ENCODE results near the gene FLNC. TPM values are rescaled to one million over a fixed set of nuclear protein-coding genes. Genes with fewer than 3 reads are reported as not detected.

FLNC gene
- polyA plus RNA-seq, 4 donors, result 12.9 to 21.0 (median 13.6) TPM

DNA sequence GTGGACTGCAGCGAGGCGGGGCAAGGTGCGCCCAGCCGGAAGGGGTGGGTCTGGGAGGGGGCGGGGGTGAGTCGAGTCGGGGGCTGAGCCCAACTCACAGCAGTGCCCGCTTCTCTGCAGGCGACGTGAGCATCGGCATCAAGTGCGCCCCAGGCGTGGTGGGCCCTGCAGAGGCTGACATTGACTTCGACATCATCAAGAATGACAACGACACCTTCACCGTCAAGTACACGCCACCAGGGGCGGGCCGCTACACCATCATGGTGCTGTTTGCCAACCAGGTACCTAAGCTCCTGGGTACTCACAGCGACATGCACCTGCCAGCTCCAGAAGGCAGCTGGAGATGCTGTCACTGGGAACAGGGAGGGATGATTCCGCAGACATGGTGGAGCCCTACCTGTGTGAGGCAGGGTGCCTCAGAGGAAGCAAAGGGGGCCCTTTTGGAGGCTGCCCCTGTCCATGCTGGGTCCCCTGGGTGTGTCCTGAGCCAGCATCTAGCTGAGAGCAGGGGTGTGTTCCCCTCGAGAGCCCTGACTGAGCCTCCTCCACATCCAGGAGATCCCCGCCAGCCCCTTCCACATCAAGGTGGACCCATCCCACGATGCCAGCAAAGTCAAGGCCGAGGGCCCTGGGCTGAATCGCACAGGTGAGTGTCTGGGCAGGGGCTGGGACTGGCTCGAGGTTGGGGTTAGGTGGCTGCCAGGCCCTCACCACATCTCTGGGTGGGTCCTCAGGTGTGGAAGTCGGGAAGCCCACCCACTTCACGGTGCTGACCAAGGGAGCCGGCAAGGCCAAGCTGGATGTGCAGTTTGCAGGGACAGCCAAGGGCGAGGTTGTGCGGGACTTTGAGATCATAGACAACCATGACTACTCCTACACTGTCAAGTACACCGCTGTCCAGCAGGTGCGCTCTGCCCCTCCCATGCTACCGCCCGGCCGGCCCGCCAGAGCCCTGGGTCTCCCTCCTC lies 12.8 kb downstream of the FLNC start:
- no peak for DNase-seq (ENCODE audit: low read depth in 4 of 4, low spot score in 3 of 4)

- no peak for DNase-seq (ENCODE audit: low read depth in 4 of 4, low spot score in 3 of 4)
Measured at GRCh38 chr7:128843938-128844621, 13.9 kb downstream of the FLNC start.

DNA sequence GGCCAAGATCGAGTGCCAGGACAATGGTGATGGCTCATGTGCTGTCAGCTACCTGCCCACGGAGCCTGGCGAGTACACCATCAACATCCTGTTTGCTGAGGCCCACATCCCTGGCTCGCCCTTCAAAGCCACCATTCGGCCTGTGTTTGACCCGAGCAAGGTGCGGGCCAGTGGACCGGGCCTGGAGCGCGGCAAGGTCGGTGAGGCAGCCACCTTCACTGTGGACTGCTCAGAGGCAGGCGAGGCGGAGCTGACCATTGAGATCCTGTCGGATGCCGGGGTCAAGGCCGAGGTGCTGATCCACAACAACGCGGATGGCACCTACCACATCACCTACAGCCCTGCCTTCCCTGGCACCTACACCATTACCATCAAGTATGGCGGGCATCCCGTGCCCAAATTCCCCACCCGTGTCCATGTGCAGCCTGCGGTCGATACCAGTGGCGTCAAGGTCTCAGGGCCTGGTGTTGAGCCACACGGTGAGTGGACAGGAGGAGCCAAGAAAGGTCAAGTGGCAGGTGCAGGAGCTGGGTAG lies 14.6 kb downstream of the FLNC start:
- no peak for DNase-seq (ENCODE audit: low read depth in 4 of 4, low spot score in 3 of 4)

DNA sequence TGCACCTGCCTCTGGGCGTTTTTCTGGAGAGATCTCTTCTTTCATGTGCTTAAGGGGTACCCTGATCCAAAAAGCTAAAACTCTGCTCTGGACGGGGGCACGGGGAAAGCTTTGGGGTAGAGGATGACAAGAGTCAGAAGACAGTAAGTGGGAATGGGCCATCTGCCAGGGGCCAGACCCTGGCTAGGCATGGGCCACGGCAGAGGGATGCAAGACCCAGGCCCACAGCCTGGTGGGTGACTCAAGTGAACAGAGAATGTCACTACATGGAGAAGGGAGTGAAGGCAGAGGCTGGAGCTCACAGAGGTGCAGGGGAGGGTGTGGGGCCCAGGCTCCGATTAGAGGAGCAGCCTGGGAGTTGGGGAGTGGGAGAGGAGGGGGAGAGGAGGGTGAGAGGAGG lies 15.3 kb downstream of the FLNC start:
- no peak for DNase-seq (ENCODE audit: low read depth in 4 of 4, low spot score in 3 of 4)

GRCh38 chr7:128845987-128846386 lies 15.8 kb downstream of the FLNC start:
- no peak for DNase-seq (ENCODE audit: low read depth in 4 of 4, low spot score in 3 of 4)

DNA sequence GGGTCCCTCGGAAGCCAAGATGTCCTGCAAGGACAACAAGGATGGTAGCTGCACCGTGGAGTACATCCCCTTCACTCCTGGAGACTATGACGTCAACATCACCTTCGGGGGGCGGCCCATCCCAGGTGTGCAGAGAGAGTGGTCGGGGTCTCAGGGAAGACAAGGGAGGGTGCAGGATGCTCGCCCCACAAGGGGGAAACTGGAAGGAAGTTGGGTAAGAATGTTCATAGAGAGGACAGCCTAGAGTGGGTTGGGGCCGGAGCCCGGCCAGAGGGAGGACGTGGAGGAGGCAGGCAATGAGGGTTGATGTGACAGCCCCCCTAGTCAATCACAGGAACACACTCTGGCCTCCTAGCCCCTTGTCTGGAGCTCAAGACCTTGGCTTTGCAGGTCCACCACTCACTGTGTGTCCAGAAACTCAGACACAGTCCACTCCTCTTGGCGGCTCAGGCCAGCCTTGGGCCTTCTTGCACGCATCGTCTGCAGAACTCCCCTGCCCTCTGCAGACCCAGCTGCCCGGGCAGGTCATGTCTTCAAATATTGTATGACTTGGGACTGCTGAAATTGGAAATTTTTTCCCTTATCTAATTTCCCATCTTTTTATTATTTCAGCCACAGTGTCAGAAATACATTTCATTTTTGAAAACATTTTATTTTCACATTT lies 16.7 kb downstream of the FLNC start:
- no peak for DNase-seq (ENCODE audit: low read depth in 4 of 4, low spot score in 3 of 4)

DNA sequence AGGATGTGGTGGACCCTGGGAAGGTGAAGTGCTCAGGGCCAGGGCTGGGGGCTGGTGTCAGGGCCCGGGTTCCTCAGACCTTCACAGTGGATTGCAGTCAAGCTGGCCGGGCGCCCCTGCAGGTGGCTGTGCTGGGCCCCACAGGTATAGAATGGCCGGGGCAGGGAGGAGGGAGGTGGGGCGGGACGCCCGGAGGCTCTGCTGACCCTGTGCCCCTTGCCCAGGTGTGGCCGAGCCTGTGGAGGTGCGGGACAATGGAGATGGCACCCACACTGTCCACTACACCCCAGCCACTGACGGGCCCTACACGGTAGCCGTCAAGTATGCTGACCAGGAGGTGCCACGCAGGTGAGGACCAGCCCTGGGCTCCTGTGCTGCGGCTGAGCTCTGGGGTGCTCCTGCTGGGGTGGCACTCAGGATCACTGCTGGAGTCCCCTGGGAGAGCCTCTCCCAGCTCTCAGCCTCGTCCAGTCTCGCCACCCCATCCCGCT lies 17.6 kb downstream of the FLNC start:
- DNase-seq (ENCODE audit: low read depth in 4 of 4, low spot score in 3 of 4), result no peak

GRCh38 chr7:128848289-128849155 lies 18.3 kb downstream of the FLNC start:
- DNase-seq (ENCODE audit: low read depth in 4 of 4, low spot score in 3 of 4), result no peak

DNA sequence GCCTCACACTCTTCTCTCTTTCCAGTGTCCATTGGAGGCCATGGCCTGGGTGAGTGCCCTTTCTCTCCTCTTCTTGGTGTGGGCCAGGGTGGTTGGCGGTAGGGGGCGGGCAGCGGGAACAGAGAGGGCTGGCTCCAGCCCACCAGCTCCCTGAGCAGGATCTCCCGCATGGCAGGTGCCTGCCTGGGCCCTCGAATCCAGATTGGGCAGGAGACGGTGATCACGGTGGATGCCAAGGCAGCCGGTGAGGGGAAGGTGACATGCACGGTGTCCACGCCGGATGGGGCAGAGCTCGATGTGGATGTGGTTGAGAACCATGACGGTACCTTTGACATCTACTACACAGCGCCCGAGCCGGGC lies 18.9 kb downstream of the FLNC start:
- no peak for DNase-seq (ENCODE audit: low read depth in 4 of 4, low spot score in 3 of 4)

- DNase-seq (ENCODE audit: low read depth in 4 of 4, low spot score in 3 of 4), result no peak
Measured at GRCh38 chr7:128849804-128850490, 19.7 kb downstream of the FLNC start.

DNA sequence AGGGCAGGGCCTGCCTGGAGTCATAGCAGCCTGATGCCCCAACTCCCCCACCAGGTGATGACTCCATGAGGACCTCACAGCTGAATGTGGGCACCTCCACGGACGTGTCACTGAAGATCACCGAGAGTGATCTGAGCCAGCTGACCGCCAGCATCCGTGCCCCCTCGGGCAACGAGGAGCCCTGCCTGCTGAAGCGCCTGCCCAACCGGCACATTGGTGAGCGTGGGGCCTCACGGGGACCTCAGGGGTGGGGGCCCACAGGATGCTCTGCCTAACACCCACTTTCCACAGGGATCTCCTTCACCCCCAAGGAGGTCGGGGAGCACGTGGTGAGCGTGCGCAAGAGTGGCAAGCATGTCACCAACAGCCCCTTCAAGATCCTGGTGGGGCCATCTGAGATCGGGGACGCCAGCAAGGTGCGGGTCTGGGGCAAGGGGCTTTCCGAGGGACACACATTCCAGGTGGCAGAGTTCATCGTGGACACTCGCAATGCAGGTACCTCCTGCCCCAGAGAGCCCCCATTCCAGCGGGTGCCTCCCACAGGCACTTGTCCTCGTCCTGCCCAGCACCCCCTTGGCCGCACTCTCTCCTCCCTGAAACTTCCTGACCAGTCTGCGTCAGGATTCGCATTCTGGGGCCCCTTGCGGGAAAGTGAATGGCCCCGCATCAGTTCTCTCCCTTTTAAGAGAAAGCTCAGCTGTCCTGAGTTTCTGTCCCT lies 22.5 kb downstream of the FLNC start:
- DNase-seq (ENCODE audit: low read depth in 4 of 4, low spot score in 3 of 4), result no peak

DNA sequence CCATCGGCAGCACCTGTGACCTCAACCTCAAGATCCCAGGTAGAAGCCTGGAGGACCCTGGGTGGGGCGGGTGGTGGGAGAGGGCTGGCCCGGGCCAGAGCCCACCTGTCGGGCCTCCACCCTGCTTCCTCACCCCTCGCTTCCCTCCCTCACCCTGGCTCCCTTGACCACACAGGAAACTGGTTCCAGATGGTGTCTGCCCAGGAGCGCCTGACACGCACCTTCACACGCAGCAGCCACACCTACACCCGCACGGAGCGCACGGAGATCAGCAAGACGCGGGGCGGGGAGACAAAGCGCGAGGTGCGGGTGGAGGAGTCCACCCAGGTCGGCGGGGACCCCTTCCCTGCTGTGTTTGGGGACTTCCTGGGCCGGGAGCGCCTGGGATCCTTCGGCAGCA lies 23.6 kb downstream of the FLNC start:
- no peak for DNase-seq (ENCODE audit: low read depth in 4 of 4, low spot score in 3 of 4)

DNA sequence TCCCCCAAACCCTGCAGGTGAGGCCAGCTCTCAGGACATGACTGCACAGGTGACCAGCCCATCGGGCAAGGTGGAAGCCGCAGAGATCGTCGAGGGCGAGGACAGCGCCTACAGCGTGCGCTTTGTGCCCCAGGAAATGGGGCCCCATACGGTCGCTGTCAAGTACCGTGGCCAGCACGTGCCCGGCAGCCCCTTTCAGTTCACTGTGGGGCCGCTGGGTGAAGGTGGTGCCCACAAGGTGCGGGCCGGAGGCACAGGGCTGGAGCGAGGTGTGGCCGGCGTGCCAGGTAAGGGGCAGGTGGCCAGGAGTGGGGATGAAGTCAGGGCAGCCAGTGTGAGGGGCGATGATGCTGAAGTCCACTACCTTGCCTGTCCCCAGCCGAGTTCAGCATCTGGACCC lies 24.2 kb downstream of the FLNC start:
- no peak for DNase-seq (ENCODE audit: low read depth in 4 of 4, low spot score in 3 of 4)

DNA sequence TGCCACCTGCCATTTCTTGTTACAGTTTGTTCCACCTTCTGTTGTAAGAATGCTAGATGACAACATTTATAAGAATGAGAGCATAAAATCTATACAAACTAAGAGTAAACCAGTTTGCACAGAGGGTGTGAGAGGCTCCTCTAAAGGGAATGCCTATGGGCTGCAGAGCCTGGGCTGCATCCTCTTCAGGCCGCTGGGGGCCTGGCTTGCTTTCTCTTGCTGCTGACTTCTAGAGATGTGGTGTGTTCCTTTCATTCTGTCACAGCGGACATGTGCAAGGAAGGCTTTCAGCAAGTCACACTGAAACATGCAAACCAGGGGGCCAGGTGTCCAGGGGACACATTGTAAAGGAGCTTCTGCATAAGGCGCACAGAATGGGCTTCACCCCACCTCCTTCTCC lies 25.4 kb downstream of the FLNC start:
- no peak for DNase-seq (ENCODE audit: low read depth in 4 of 4, low spot score in 3 of 4)

DNA sequence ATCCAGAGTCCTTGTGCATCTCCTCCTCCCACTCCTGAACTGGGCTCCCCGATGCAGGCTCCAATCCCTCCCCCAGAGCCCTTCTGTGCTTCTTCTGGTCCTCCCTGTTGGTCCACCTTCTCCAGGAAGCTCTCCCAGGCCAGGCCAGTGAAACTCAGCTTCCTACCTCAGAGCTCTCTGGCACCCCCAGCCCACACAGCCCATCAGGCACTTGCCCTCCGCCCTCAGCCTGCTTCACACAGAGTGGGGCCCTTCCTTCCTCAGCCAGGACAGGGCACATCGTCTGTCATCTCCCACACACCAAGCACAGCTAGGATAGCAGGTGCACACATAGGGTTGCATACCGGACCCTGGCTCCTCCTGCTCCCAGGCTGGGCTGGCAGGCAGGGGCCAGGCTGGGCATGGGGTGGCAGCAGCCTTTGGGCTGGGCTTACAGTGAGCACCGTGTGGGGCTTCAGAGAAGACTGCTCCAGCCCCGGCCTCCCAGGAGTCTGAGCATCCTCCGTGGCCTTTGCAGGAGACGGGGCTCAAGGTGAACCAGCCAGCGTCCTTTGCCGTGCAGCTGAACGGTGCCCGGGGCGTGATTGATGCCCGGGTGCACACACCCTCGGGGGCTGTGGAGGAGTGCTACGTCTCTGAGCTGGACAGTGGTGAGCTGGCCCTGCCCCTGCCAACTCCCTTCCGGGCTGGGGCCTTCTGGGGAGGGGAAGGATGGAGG lies 26.0 kb downstream of the FLNC start:
- DNase-seq (ENCODE audit: low read depth in 4 of 4, low spot score in 3 of 4), result no peak

- no peak for DNase-seq (ENCODE audit: low read depth in 4 of 4, low spot score in 3 of 4)
Measured at GRCh38 chr7:128858380-128859231, 28.4 kb downstream of the FLNC start.

All from right renal pelvis (tissue), 4 donors.